GM06990 (cell line): Measurements from ENCODE around the gene VIM.

Source experiments
- DNase-seq: peaks from one replicate; pipeline ENCODE4 v3.0.0-alpha.2; 2011; ENCODE audit not compliant: insufficient read length; ENCODE audit errors: extremely low read depth
- H3K27me3 ChIP-seq: replicated peaks from 2 replicates; pipeline ENCODE4 v1.6.0; 2011; ENCODE audit warnings: low read length; ENCODE audit not compliant: control insufficient read depth, insufficient read depth
- H3K36me3 ChIP-seq: 2 replicates; pipeline ENCODE4 v1.5.1; 2011; ENCODE audit warnings: low read length; ENCODE audit not compliant: control insufficient read depth, insufficient read depth
- H3K4me3 ChIP-seq: replicated peaks from 2 replicates; pipeline ENCODE4 v1.5.1; 2011; ENCODE audit warnings: low read depth, mild to moderate bottlenecking, control low read depth, low read length
- TF ChIP-seq, protein P1 (sequence below): IDR thresholded peaks from 2 replicates; pipeline ENCODE4 v1.5.1; 2011; ENCODE audit warnings: low read length, control low read depth, mild to moderate bottlenecking, inconsistent platforms; ENCODE audit not compliant: insufficient read depth, poor library complexity, severe bottlenecking

Gene VIM

DNA sequence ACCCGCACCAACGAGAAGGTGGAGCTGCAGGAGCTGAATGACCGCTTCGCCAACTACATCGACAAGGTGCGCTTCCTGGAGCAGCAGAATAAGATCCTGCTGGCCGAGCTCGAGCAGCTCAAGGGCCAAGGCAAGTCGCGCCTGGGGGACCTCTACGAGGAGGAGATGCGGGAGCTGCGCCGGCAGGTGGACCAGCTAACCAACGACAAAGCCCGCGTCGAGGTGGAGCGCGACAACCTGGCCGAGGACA, 1.6 kb downstream of the VIM start:
- Histone ChIP-seq H3K4me3 (peak overlapping the region; percentile 89), H3K36me3 (peaks cover 4% of the 10 kb centered on the region), H3K27me3 (no peaks in the 10 kb centered on the region)
- no peak for DNase-seq
- TF ChIP-seq, protein P1, sequence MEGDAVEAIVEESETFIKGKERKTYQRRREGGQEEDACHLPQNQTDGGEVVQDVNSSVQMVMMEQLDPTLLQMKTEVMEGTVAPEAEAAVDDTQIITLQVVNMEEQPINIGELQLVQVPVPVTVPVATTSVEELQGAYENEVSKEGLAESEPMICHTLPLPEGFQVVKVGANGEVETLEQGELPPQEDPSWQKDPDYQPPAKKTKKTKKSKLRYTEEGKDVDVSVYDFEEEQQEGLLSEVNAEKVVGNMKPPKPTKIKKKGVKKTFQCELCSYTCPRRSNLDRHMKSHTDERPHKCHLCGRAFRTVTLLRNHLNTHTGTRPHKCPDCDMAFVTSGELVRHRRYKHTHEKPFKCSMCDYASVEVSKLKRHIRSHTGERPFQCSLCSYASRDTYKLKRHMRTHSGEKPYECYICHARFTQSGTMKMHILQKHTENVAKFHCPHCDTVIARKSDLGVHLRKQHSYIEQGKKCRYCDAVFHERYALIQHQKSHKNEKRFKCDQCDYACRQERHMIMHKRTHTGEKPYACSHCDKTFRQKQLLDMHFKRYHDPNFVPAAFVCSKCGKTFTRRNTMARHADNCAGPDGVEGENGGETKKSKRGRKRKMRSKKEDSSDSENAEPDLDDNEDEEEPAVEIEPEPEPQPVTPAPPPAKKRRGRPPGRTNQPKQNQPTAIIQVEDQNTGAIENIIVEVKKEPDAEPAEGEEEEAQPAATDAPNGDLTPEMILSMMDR, result no peak

DNA sequence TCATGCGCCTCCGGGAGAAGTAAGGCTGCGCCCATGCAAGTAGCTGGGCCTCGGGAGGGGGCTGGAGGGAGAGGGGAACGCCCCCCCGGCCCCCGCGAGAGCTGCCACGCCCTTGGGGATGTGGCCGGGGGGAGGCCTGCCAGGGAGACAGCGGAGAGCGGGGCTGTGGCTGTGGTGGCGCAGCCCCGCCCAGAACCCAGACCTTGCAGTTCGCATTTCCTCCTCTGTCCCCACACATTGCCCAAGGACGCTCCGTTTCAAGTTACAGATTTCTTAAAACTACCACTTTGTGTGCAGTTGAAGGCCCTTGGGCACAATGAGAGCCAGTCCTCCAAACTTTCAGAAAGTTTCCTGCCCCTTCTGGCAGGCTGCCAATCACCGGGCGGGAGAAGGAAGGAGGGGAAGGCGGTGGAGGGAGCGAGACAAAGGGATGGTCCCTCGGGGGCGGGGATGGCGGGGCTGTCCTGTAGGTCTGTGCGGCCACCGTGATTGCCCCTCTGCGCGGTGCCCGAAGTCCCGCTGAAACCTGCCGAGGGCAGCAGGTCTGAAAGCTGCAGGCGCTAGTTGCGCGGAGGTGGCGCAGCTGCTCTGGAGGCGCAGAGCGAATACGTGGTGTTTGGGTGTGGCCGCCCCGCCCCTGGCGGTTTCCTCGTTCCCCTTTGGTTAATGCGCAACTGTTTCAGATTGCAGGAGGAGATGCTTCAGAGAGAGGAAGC, 2.1 kb downstream of the VIM start:
- TF ChIP-seq, protein P1, result no peak
- Histone ChIP-seq H3K27me3 (no peaks in the 10 kb centered on the region), H3K4me3 (peak overlapping the region; percentile 89), H3K36me3 (peaks cover 9% of the 10 kb centered on the region)
- peak; percentile 90 for DNase-seq

DNA sequence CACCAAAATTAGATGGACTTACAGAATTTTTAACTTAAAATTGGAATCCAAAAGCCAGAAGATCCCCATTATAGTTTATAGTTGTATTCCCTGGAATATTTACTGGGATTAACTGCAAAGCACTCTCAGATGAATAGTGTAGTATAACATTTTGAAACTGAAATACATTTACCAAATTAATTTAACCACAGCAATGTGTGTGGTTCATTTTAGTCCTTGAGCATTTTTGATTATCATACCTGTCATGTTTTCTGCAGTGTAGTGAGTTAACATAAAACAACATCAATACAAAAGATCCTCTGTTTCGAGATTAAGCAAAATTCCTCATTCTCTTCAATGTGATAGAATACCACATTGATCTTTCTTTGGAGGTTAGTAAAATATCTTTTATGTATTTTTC, 3.7 kb downstream of the VIM start:
- Histone ChIP-seq H3K4me3 (no peak overlapping the region), H3K36me3 (peaks cover 13% of the 10 kb centered on the region), H3K27me3 (no peaks in the 10 kb centered on the region)
- TF ChIP-seq, protein P1, result no peak
- DNase-seq, result no peak

DNA sequence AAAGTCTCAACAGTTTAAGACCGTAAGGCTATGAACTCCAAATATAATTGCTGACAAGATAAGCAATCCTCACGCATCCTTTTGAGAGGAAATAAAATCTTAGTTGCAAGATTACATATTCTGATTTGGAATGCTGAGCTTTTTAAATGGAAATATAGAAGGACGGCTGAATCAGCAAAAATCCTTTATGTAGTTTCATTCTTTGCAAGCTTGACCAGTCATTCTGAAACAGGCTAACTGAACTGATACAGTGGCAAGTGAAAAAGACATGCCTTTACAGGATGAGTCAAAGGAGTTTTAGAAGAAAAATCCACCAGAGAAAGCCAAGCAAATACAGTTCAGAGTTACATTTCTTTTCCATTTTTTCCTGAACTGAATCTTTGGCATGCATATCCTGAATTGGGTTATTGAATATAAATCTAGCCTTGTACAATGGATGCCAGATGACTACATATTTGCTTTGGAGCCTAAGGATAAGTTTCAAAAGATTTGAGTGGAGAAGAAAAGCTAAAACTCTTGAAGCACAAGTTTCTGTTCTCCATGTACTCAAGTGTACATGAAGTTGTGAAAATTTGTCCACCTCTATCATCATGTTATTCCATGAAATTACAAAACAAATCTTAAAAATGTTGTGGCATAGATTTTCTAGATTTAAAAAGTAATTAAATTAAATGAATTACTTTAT, 4.4 kb downstream of the VIM start:
- Histone ChIP-seq H3K27me3 (no peaks in the 10 kb centered on the region), H3K4me3 (no peak overlapping the region), H3K36me3 (peaks cover 13% of the 10 kb centered on the region)
- DNase-seq, result peak; percentile 52
- TF ChIP-seq, protein P1, result no peak

DNA sequence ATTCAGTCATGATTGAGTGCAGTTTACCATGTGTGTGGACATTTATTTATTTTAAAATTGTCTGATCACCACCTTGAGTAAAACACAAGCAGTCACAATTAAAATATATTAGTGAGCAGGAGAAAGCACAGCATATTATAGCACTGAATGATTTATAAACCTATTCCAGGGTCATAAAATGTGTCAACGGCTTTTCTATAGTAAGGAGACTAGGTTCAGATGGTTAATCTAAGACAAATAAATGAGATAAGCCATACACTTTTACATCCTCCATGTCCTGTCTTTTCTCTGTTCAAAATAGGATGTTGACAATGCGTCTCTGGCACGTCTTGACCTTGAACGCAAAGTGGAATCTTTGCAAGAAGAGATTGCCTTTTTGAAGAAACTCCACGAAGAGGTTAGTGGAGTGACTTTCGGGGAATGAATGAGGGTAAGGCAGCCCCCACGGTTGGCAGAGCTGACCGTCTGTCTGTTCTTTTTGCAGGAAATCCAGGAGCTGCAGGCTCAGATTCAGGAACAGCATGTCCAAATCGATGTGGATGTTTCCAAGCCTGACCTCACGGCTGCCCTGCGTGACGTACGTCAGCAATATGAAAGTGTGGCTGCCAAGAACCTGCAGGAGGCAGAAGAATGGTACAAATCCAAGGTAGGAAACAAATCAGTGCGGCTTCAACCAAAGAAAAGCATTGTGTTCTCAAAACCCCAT, 5.4 kb downstream of the VIM start:
- Histone ChIP-seq H3K27me3 (no peaks in the 10 kb centered on the region), H3K36me3 (peaks cover 13% of the 10 kb centered on the region), H3K4me3 (no peak overlapping the region)
- no peak for DNase-seq
- TF ChIP-seq, protein P1, result no peak
